Gastroesophageal sphincter (tissue), 3 donors: ENCODE data around the gene WDR90.

ENCODE experiments used
- EP300 ChIP-seq: sonication (generic); formaldehyde crosslinking; IDR thresholded peaks from one replicate; pipeline ENCODE4 v1.6.1; 2017; ENCODE audit warnings: antibody characterized with exemption, mild to moderate bottlenecking
- POLR2A ChIP-seq, 2 donors: fragments of 450-650 bp; IDR thresholded peaks; one replicate each; pipeline ENCODE4 v1.6.1; 2017; ENCODE audit warnings: antibody characterized with exemption in 2 of 2, mild to moderate bottlenecking in 2 of 2, moderate library complexity in 1 of 2
- POLR2AphosphoS5 ChIP-seq: sonication (generic); formaldehyde crosslinking; IDR thresholded peaks from one replicate; pipeline ENCODE4 v1.6.1; 2017; ENCODE audit warnings: antibody characterized with exemption
- TF ChIP-seq, protein P1 (sequence below), 4 experiments: fragments of 200-600 bp in 2 of 4; fragments of 450-650 bp in 2 of 4; sonication (generic) in 1 of 4; IDR thresholded peaks; one replicate each; pipeline ENCODE4 v1.5.1; 2017 to 2019; ENCODE audit warnings: antibody characterized with exemption in 4 of 4, mild to moderate bottlenecking in 2 of 4, moderate library complexity in 2 of 4

DNA sequence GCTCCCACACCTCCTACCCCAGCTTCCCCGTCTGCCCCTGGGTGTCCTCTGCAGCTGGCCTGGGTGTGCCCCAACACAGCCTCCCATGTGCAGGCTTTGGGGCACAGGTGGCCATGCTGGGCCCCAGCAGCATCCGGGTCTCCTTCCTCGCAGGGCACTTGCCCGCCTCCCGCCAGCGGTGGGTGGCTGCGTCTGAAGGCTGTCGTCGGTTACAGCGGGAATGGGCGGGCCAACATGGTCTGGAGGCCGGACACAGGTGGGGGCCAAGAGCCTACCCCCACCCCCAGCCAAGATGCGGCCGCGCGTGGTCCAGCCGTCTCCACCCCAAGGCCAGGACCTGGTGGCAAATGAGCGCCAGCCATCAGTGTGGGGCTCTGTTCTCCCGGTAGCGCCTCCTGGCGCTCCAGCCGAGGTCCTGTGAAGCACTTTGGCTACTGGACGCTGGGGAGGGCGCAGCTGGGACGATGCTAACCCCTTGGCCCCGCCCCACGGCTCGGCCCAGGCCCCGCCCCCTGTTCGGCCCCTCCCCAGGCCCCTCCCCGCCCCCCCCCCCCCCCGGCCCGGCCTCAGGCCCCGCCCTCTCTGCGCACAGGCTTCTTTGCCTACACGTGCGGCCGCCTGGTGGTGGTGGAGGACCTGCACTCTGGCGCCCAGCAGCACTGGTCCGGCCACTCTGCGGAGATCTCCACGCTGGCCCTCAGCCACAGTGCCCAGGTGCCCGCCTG lies 11.5 kb downstream of the WDR90 start:
- TF ChIP-seq, protein P1, sequence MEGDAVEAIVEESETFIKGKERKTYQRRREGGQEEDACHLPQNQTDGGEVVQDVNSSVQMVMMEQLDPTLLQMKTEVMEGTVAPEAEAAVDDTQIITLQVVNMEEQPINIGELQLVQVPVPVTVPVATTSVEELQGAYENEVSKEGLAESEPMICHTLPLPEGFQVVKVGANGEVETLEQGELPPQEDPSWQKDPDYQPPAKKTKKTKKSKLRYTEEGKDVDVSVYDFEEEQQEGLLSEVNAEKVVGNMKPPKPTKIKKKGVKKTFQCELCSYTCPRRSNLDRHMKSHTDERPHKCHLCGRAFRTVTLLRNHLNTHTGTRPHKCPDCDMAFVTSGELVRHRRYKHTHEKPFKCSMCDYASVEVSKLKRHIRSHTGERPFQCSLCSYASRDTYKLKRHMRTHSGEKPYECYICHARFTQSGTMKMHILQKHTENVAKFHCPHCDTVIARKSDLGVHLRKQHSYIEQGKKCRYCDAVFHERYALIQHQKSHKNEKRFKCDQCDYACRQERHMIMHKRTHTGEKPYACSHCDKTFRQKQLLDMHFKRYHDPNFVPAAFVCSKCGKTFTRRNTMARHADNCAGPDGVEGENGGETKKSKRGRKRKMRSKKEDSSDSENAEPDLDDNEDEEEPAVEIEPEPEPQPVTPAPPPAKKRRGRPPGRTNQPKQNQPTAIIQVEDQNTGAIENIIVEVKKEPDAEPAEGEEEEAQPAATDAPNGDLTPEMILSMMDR (IDR thresholded peaks at IDR 0.05), result peak in 3 of 4 experiments; percentile 72 to 76 (median 74)
- no peak for TF ChIP-seq POLR2AphosphoS5
- no peak for TF ChIP-seq POLR2A (IDR thresholded peaks at IDR 0.05)
- no peak for TF ChIP-seq EP300
